A549 (cell line): Measurements from ENCODE around the gene PRCD.

Experiments
- CTCF ChIP-seq: fragments of >200 bp; sonication (Bioruptor Twin); formaldehyde crosslinking; IDR thresholded peaks from 3 replicates; pipeline ENCODE4 v1.5.1; 2016
- FOSL2 ChIP-seq, 2 experiments: fragments of 450-650 bp in 1 of 2; fragments of >200 bp in 1 of 2; sonication (Bioruptor Twin) in 1 of 2; formaldehyde crosslinking; IDR thresholded peaks; 2 replicates each; pipeline versions ENCODE4 v1.5.0 to v1.6.1; 2016 to 2020; ENCODE audit warnings: mild to moderate bottlenecking in 1 of 2, moderate library complexity in 1 of 2
- FOXS1 ChIP-seq: fragments of 250-450 bp; sonication (Bioruptor Pico); IDR thresholded peaks from 2 replicates; pipeline ENCODE4 v1.5.0; 2020; ENCODE audit warnings: mild to moderate bottlenecking, moderate library complexity
- HDAC2 ChIP-seq: fragments of 200-600 bp; sonication (generic); IDR thresholded peaks from 2 replicates; pipeline ENCODE4 v1.6.1; 2016
- JUNB ChIP-seq: fragments of >200 bp; sonication (Bioruptor Twin); formaldehyde crosslinking; IDR thresholded peaks from 2 replicates; pipeline ENCODE4 v1.6.1; 2016
- KDM1A ChIP-seq: fragments of 200-600 bp; sonication (generic); IDR thresholded peaks from 2 replicates; pipeline ENCODE4 v1.6.1; 2016; ENCODE audit warnings: low read depth, mild to moderate bottlenecking
- MAX ChIP-seq: IDR thresholded peaks from 2 replicates; pipeline ENCODE4 v1.6.1; 2012
- MYC ChIP-seq: IDR thresholded peaks from 2 replicates; pipeline ENCODE4 v1.6.1; 2012; ENCODE audit warnings: mild to moderate bottlenecking, inconsistent platforms, low read length, improper control_type of control experiment, borderline replicate concordance
- POLR2A ChIP-seq: IDR thresholded peaks from 2 replicates; pipeline ENCODE4 v1.6.1; 2012; ENCODE audit warnings: mild to moderate bottlenecking, low read length
- RAD21 ChIP-seq, 2 experiments: fragments of >200 bp in 1 of 2; sonication (Bioruptor Twin) in 1 of 2; formaldehyde crosslinking in 1 of 2; IDR thresholded peaks in 1 of 2; conservative IDR thresholded peaks in 1 of 2; 2 replicates in 1 of 2; 3 replicates in 1 of 2; pipeline ENCODE4 v1.6.1; 2012 to 2018; ENCODE audit warnings: inconsistent platforms in 1 of 2
- RFX5 ChIP-seq: fragments of 450-650 bp; IDR thresholded peaks from 2 replicates; pipeline ENCODE4 v1.7.1; 2014; ENCODE audit warnings: antibody characterized with exemption, mild to moderate bottlenecking, moderate library complexity
- SMC3 ChIP-seq: fragments of >200 bp; sonication (Bioruptor Twin); formaldehyde crosslinking; IDR thresholded peaks from 3 replicates; pipeline ENCODE4 v1.6.1; 2018; ENCODE audit warnings: inconsistent platforms
- USF2 ChIP-seq: fragments of 450-650 bp; IDR thresholded peaks from 2 replicates; pipeline ENCODE4 v1.6.1; 2014; ENCODE audit warnings: antibody characterized with exemption
- ZSCAN20 ChIP-seq: fragments of 250-450 bp; sonication (Bioruptor Pico); IDR thresholded peaks from 2 replicates; pipeline ENCODE4 v1.8.0; 2022; ENCODE audit warnings: mild to moderate bottlenecking, moderate library complexity

- TF ChIP-seq ZSCAN20 (no peak), MAX (no peak), SMC3 (no peak), JUNB (no peak), USF2 (no peak), FOXS1 (CRISPR knock-in tag) (no peak), CTCF (no peak), POLR2A (no peak), FOSL2 (IDR thresholded peaks at IDR 0.05) (no peak), FOSL2 (CRISPR knock-in tag; IDR thresholded peaks at IDR 0.05) (no peak), RAD21 (conservative IDR thresholded peaks at IDR 0.05 in 1 of 2, IDR thresholded peaks at IDR 0.05 in 1 of 2) (no peak), KDM1A (no peak), RFX5 (no peak), MYC (no peak), HDAC2 (no peak)
These were observed 21.0 kb downstream of the PRCD start for GRCh38 chr17:76560877-76561221.
